HG03432 (cell line): Measurements from ENCODE around the gene CD151.

Source experiments
- ATAC-seq: cut with Tn5 transposase; IDR thresholded peaks from one replicate; pipeline ENCODE4 v1.9.1; 2021; ENCODE audit warnings: mild to moderate bottlenecking, moderate library complexity; ENCODE audit not compliant: unreplicated experiment

The CD151 gene

GRCh38 chr11:832529-833113 lies at the start of gene CD151:
TSS of gene CD151 (plus strand) at chr11:832952. CDS start at chr11:836070, 3,118 bp downstream.
- ATAC-seq: peak; percentile 42

- no peak for ATAC-seq
Observed at GRCh38 chr11:783581-784015, 49.2 kb upstream of the CD151 start.

GRCh38 chr11:786235-787083 lies 46.3 kb upstream of the CD151 start:
- ATAC-seq: no peak

GRCh38 chr11:787084-787675 lies 45.6 kb upstream of the CD151 start:
- no peak for ATAC-seq

- ATAC-seq: no peak
Observed at GRCh38 chr11:788009-788640, 44.6 kb upstream of the CD151 start.

GRCh38 chr11:788953-789940 lies 43.5 kb upstream of the CD151 start:
- no peak for ATAC-seq

- no peak for ATAC-seq
Observed at GRCh38 chr11:789943-790342, 42.8 kb upstream of the CD151 start, which contains the start of gene CEND1. TSS of gene CEND1 (minus strand) at chr11:790090. CDS start at chr11:788576, 1,514 bp downstream.

- no peak for ATAC-seq
Observed at GRCh38 chr11:790721-791564, 41.8 kb upstream of the CD151 start.

- no peak for ATAC-seq
Observed at GRCh38 chr11:791658-792534, 40.9 kb upstream of the CD151 start.

- ATAC-seq: no peak
Observed at GRCh38 chr11:792535-792821, 40.3 kb upstream of the CD151 start.

GRCh38 chr11:792873-793272 lies 39.9 kb upstream of the CD151 start:
- no peak for ATAC-seq

- ATAC-seq: no peak
Observed at GRCh38 chr11:793556-793955, 39.2 kb upstream of the CD151 start.

- ATAC-seq: no peak
Observed at GRCh38 chr11:794013-794765, 38.6 kb upstream of the CD151 start.

GRCh38 chr11:794766-795633 lies 37.8 kb upstream of the CD151 start:
- no peak for ATAC-seq

GRCh38 chr11:795634-796564 lies 36.9 kb upstream of the CD151 start:
- ATAC-seq: no peak
